HG03354 (cell line): Measurements from ENCODE around the gene SGCE.

Experiments used
- ATAC-seq: cut with Tn5 transposase; IDR thresholded peaks from one replicate; pipeline ENCODE4 v1.9.1; 2021; ENCODE audit warnings: mild to moderate bottlenecking; ENCODE audit not compliant: unreplicated experiment, poor library complexity, severe bottlenecking

Gene SGCE

GRCh38 chr7:94632338-94633013, 23.5 kb downstream of the SGCE start:
- peak; percentile 70 for ATAC-seq

DNA sequence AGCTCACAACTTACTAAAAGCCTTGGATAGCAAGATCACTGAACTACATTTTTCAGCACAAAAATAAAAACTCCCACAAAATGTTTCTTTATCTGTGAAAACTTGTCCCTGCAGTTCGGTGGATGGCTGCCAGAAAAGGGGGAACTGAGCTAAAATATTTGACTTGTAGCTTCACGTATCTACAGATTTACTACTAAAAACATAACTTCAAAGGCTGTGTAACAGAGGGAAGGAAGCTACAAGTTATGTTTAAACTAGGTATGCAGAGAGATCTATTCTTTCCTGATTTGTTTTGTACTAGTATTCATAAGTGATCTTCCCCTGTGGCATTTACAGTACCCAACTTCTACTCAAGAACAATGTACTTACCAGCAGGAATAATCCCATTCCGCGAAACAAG, 25.1 kb downstream of the SGCE start:
- no peak for ATAC-seq

DNA sequence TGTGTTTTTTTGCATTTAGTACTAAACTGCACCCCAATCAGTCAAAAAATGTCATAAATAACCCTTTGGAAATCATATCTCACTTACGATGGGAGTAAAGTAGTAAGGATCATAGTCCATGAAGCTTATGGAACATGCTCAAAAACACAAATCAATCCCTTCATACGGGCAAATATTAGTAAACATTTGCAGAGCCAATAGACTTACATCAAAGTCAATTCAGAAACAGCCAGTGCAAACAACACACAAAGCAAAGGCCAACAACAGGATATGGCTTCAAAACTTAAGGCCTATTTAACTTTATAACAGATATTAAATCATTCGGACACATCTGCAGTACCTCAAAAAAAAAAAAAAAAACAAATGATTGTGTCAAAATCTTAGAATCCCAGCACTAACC, 32.1 kb downstream of the SGCE start:
- no peak for ATAC-seq

DNA sequence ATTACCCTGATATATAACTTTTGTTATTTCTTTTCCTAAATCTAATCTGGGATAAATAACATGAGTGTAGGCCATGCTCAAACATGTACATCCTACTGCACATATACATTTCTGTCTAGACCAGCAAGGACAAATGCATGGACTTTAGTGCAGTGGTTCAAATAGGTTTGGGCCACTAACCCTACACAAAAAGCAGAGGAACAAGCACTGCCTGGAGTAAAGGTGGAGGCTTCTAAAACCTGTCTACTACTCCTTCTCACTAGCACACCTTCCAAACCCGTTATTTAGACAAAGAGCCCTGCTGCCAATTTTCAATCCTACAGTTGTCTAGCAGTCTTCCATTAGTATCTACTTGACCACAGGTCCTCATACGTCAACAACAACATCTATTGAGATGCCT, 34.8 kb downstream of the SGCE start:
- ATAC-seq: peak; percentile 11

GRCh38 chr7:94620703-94621118, 35.2 kb downstream of the SGCE start:
- peak; percentile 98 for ATAC-seq

GRCh38 chr7:94618126-94618525, 37.8 kb downstream of the SGCE start:
- ATAC-seq: no peak

GRCh38 chr7:94616855-94617254, 39.1 kb downstream of the SGCE start:
- ATAC-seq: no peak

DNA sequence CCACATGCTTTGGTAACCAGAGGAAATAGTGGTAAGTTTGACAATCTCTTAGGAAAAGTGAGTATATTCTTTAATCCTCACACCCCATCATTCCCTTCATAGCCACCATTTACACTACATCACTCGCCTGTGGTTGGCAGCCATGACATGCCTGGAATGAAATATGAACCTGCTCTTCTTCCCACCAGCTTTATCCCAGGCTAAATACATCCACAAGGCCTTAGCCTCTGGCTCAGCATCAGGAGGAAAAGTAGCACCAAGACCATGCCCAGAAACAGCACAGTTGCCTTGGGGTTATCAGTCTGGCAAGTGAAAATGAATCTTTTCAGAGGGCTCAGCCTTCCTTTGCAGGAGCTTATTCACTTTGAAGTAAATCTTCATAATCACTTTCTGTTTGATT, 40.3 kb downstream of the SGCE start:
- no peak for ATAC-seq

DNA sequence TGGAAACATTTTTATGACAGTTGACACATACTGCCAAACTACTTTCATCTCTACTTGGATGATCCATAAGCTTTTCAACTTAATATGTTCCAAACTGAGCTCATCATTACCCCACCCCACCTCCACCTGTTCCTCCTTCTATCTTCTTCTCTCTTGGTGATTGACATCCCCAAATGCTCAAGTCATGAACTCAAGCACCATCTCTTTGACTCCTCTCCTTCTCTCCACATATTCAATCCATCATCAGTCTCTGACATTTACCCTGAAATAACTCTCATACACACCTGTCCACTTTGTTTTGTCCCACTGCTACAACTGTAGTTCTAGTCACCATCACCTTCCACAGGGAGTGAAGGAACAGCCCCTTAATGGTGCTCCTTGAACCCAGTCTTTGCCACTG, 43.3 kb downstream of the SGCE start:
- no peak for ATAC-seq

- ATAC-seq: no peak
Measured at GRCh38 chr7:94612253-94612652, 43.7 kb downstream of the SGCE start.

DNA sequence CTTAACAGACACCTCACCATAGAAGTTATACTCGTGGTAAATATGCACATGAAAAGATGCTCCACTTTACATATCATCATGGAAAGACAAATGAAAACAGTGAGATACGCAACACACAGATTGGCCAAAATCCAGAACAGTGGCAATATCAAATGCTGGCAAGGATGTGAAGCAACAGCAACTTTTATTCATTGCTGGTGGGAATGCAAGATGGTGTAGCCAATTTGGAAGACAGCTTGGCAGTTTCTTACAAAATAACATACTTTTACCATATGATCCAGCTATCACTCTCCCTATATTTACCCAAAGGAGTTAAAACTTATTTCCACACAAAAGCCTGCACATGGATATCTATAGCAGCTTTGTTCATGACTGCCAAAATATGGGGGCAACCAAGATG, 46.4 kb downstream of the SGCE start:
- no peak for ATAC-seq

GRCh38 chr7:94605031-94605430, 50.9 kb downstream of the SGCE start:
- ATAC-seq: peak; percentile 67

DNA sequence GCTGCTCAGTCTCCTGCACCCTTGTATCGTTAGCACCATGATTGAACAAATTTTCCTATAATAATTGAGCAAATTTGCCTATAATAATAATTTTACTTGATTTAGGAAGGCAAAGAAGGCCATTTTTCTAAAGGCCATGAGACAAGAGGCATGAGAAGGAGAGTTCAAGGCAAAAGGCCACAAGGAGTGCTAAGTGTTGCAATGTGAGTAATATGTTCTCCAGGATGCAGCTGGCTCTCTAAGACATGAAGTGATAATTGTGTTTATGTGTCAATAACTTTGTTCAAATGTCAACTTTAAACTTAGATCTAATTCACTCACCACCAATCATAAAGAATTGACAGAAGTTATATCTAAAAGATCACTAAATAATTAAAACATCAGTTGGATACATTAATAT, 53.8 kb downstream of the SGCE start:
- ATAC-seq: no peak

DNA sequence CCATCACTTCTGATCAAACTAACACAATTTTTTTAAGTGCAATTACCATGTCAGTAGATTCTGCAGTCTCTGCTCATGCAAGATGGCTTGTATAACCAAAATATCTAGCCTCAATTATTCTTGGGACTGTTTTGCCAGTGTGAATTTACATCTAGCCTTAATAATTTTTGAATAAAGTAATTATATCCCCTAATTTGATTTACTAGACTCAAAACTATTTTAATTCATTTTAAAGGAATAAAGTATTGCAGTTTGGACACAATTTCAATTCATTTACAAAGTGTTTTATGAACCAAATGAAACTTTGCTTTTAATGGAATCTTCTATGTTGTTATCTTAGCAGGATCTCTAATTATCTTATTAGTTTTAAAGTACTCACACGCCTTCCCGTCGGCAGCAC, 55.7 kb downstream of the SGCE start:
- no peak for ATAC-seq

DNA sequence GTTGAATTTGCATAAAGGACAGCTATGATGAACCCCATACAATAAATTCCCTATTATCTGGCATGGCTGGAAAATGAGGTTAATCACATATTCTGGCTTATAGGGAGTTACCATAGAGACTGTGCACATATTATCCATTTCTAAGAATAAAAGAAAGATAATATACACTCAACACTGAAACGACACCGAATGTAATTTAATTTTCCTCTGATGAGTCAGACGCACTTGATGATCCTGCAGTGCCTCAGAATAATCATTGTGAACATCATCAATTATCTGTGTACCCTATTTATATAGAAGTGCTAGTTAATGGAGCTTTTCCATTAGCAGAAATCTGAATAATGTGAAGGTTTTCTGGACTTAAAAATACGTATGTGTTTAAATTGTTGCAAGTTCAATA, 60.2 kb downstream of the SGCE start:
- ATAC-seq: no peak

DNA sequence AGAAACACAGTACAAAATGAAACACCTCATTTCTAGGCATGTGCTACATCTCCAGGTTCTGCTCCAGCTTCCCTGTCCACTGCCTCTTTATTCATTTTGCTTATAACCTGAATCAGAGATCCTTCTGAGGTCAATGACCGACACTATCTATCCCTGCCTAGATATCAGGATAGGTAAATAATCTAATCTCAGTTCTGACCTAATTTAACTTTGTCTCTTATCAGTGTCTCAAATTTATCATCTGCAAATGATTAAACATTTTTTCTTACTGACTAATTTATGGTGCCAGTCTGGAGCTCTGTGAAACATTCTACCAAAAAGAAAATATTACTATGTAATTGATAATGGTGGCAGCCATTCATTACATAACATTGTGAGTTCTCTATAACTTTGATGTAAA, 61.1 kb downstream of the SGCE start:
- no peak for ATAC-seq

DNA sequence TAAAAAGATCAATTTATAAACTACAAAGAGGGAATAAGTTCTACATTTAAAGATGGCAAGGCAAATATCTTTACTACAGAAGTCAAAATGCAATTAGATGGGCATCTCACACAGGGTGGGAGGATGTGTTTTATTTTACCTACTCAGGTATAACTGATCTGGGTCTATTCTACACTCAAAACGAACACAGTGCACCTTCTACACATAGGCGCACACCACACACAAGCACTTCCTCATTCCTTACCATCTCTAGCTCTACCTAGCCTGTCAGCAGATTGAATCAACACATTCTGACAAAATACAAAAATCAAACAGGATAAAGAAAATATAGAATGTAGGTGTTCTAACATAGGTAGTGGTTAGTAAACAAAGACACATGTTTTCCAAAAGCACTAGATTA, 64.8 kb downstream of the SGCE start:
- ATAC-seq: peak; percentile 78

GRCh38 chr7:94590526-94591162, 65.3 kb downstream of the SGCE start:
- ATAC-seq: no peak

GRCh38 chr7:94588075-94588474, 67.9 kb downstream of the SGCE start:
- no peak for ATAC-seq

- ATAC-seq: no peak
Measured at GRCh38 chr7:94584113-94584512, 71.8 kb downstream of the SGCE start.

DNA sequence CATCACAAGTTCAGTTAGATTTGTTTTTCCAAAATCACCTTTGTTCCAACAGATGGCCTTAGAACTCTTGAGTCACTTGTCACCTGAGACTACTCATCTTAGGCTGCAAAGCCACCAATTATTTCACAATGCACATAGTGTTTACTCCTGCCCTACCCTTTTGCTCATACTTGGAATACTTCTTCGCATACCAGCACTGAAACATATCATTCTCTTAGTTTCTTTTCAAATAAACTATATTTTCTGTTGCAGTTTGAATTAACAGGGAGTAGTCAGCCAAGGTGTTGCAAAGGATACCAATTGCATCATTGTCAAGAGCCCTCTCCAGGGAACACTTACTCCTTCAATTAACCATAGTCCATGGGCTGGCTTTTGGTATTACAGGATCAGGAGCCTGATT, 75.3 kb downstream of the SGCE start:
- ATAC-seq: no peak

- no peak for ATAC-seq
Measured at GRCh38 chr7:94579470-94579869, 76.5 kb downstream of the SGCE start.
